ENCODE results near the gene MATK.

The MATK gene

DNA sequence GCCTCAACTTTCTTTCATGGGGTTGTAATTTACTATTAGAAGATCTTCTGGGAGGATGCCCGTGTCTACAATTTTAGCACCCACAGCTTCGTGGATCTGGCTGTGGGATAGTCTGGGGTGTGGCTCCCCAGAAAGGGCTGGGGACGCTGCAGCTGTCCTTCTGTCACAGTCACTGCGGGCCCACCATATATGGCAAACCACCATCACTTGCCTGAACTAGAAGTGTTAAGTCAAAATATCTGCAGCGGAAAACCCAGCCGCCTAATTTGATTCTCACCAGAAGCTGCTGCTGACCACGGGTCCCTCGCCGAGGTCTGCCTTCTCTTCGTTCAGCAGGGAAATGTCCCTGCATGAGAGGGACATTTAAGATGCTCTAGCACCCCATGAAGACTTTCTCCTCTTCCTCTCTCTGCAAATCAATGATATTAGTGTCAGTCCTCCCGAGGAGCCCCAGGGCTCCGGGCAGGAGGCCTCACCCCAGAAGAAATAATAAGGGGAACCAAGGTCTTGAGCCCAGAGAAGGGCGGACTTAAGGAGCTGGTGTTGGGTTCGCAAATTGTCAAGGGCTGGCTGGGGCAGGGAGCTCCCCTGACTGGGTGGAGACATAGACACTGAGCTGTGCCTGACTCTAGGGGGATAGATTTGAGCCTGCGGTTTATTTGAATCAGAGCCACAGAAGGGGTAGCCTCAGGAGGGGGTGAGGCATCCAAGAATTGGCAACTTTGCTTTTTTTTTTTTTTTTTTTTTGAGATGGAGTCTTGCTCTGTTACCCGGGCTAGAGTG, 3.0 kb upstream of the MATK start:
- no peak for DNase-seq (ENCODE audit: low spot score)

GRCh38 chr19:3785451-3785937, 687 bp downstream of the MATK start:
- DNase-seq (ENCODE audit: low spot score), result no peak

- DNase-seq (ENCODE audit: low spot score), result no peak
These were observed 1.4 kb downstream of the MATK start for GRCh38 chr19:3784607-3785450.

GRCh38 chr19:3783660-3784584, 2.3 kb downstream of the MATK start:
- DNase-seq (ENCODE audit: low spot score), result no peak

DNA sequence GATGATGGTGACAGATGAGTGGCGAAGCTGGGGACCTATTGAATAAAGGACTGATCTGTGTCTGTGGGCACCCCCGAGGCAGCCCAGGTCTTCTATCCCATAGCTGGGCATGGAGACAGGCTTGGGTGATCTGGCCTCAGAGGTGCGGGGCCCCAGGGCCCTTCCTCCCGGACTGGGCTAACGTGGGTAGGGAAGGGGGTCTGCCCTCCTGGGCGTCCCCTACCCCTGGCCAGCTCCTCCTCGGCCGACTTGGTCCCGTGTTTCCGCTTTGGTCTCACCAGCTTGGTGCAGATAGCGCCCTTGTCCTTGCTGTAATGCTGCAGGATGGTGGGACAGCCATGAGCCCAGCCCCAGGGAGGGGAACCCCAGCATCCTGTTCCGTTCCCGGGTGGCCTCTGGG, 3.3 kb downstream of the MATK start:
- DNase-seq (ENCODE audit: low spot score), result no peak

DNA sequence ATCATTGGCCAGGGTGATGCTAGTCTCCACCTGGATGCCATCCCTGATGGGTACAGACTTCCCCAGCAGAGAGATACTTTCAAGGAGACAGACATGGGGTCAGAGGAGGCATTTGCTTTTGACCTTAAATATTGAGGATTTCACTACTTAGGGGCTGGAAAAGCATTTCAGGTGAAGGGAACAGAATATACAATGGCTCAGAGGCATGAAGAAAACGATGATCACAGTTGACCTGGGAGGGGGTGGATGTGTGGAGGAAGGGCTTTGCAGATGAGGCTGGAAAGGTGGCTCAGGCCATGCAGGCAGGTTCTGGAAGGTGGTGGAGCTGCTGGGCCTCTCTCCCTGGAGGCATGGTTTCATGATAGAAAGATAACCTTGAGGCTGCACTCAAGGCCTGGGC, 3.9 kb downstream of the MATK start:
- no peak for DNase-seq (ENCODE audit: low spot score)

DNA sequence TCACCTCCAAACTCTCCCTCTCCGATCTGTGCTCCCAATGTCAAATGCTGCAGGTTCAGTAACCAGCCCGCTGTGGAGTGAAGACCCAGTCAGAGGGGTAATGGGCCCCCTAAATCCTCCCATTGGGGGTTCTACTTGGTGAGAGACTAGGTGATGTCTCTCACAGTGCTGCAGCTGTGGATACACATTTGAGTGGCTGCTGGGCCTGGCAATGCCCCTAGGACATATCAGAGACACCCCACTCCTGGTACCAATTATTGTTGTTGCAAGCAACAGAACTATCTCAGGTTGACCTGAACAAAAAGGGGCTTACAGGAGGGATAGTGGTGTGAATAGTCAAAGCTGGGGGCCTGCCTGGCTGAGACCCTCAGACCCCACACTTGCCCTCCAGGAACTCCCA, 4.6 kb downstream of the MATK start:
- no peak for DNase-seq (ENCODE audit: low spot score)

DNA sequence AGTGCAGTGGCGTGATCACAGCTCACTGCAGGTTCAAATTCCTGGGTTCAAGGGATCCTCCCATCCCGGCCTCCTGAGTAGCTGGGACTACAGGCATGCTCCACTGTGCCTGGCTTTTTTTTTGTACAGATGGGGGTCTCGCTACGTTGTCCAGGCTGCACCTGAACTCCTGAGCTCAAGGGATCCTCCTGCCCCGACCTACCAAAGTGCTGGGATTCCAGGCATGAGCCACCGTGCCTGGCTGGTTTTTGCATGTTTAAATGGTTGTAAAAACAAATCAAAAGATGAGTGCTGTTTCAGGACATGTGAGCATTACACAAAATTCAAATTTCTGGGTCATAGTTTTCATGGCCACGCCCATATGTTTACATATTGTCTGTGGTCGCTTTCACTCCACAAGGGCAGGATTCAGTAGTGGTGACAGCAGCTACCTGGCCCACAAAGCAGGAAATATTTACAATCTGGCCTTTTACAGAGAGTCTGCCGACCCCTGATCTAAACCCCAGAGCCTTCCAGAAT, 5.3 kb downstream of the MATK start:
- DNase-seq (ENCODE audit: low spot score), result no peak

DNA sequence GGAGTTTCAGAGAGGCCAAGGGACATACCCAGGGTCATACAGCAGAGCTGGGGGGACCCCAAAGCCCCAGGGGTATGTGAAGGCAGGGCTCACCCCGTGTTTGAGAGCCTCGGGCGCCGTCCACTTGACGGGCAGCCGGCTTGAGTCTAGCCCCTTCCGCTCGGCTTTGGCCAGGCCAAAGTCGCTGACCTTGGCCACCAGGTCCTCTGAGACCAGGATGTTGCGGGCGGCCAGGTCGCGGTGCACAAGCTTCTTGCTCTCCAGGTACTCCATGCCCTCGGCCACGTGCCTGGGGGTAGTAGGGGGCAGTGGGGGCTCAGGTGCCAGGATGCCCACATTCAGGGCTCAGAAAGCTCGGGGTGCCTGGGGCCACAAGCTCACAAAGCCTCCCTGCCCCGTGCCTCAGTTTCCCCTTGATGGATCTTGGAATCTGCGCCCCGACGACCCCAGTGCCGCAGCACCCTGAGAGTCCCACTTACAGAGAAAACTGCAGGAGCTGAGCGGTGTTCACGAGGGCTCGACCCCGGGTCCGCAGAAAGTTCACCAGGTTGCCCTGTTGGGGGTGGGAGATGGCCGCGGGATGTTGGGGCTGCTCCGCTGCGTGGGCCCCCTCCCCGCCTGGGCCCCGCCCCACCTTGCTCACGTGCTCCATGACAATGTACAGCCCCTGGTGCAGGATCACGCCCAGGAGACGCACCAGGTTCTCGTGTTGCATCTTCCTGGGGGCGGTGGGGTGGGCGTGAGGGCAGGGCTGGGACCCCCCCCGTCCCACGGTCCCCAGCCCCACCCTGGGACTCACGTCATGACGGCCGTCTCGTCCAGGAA, 7.1 kb downstream of the MATK start:
- no peak for DNase-seq (ENCODE audit: low spot score)

DNA sequence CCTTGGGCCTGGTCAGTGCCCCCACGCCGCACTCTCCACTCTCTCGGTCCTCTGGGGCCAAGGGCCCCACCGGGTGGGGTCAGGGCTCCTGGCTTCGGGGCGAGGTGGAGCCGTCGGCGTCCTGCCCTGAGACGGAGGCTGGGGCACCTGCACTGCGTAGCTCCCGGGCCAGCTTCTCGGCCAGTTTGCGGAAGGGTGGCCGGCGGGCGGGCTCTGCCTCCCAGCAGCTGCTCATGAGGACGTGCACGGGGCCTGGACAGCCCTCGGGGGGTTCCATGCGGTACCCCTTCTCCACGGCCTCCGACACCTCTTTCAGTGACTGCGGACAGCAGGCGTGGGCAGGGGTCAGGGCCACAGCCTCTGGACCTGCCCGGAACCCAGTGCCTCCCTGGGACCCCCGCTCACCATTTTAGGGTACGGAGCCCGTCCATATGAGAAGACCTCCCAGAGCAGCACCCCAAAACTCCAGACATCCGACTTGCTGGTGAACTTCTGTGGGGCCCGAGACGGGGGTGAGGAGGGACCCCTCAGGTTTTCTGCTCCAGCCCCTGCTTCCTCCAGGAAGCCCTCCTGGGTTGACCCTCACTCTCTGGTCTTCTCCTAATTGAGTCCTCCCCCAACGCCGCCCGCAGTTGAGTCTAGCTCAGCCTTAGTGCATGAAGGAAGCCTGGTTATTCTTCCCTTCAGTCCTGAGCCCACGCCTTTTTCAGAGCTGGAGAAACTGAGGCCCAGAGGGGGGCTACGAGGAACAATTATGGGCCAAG, 7.9 kb downstream of the MATK start:
- no peak for DNase-seq (ENCODE audit: low spot score)

- DNase-seq (ENCODE audit: low spot score), result no peak
These were observed 9.6 kb downstream of the MATK start for GRCh38 chr19:3776479-3777040.

DNA sequence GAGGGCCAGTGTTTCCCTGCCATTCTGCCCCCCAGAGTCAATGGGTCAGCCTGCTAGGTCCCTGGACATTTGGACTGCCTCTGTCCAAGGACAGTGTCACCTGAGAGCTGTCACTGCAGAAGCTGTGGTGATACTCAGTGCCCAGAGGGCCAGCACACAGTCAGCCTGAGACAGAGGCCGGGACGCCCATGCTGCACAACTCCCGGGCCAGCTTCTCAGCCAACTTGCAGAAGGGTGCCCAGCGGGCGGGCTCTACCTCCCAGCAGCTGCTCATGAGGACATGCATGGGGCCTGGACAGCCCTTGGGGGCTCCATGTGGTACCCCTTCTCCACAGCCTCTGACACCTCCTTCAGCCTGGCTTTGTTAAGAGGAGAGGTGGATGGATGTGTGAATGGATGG, 10.3 kb downstream of the MATK start:
- DNase-seq (ENCODE audit: low spot score), result no peak

DNA sequence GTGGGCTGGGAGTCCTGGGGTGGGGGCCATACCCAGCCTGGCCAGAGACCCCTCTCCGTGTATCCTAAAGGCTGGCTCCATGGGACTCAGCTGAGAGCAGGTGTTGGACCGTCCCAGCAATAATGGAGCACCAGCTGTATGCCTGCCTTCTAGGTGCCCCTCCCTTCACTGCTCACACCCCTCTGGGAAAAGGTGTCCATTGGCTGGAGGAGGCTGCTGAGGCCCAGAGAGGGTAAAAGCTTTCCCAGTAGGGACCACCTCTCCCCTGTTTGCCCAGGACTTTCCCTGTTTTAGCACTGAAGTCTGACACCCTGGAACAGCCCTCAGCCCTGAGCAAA, 10.8 kb downstream of the MATK start:
- DNase-seq (ENCODE audit: low spot score), result no peak

DNA sequence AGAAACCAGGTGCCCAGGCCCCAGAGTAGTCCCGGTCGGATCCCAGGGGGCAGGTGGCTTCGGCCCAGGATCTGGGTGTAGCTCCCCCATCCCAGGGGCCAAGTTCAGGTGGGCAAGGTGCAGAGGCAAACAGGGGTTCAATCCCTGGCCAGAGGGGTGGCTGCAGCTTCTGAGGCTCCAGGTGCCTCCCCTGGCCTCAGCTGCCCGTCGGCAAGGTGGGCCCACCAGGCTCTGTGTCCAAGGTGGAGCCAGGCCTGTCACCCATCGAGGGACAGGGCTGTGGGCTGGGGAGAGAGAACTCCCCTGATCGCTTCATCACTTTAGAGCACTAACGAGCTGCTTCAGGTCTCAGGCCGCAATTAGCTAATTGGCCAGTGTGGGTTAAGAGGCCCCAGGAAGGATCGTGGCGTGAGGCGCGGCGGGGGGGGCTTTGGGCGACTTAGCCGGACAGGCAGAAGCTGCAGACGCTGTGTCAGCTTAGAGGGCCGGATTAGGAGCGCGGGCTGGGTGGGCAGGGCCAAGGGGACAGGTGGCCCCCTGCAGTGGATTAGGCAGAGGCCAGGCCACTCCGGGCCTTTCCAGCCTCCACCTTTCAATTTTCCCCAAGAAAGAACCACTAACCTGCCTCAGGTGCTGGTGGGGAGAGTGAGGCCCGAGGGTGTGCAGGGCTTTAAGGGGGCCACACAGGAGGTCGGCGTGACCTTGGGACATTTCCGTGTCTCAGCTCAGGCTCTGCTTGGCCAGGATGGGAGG, 11.4 kb downstream of the MATK start:
- DNase-seq (ENCODE audit: low spot score), result no peak

- no peak for DNase-seq (ENCODE audit: low spot score)
These were observed 12.2 kb downstream of the MATK start for GRCh38 chr19:3773814-3774515.

DNA sequence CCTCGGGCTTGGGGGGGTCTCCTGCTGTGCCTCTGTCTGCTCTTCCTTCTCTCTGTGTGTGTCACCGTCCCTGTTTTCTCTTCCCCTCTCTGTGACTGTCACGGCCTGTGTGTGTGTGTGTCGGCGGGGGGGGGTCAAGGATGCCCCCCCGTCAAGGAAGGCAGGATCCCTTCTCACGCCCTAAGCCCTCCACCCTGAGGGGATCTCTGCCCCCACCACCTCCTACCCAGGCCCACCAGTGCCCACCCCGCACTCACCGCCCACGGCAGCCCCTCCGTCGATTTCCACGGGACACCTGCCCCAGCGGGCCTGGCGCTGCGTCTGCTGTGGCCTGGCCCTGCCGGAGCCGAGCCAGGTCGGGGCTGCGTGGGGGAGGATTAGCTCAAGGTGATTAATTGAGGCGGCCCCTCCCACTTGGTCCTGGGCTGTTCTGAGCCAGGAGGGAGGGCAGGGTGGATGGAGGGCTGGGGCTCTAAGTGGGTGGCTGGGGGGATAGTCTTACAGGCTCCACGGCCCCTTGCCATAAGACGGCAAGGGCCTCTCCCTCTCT, 14.2 kb downstream of the MATK start, which contains the start of gene RAX2:
RAX2 (minus strand) TSS at position 323 of the 550 bp plus-strand sequence. CDS start 486 bp downstream, outside the sequence.
- no peak for DNase-seq (ENCODE audit: low spot score)

DNA sequence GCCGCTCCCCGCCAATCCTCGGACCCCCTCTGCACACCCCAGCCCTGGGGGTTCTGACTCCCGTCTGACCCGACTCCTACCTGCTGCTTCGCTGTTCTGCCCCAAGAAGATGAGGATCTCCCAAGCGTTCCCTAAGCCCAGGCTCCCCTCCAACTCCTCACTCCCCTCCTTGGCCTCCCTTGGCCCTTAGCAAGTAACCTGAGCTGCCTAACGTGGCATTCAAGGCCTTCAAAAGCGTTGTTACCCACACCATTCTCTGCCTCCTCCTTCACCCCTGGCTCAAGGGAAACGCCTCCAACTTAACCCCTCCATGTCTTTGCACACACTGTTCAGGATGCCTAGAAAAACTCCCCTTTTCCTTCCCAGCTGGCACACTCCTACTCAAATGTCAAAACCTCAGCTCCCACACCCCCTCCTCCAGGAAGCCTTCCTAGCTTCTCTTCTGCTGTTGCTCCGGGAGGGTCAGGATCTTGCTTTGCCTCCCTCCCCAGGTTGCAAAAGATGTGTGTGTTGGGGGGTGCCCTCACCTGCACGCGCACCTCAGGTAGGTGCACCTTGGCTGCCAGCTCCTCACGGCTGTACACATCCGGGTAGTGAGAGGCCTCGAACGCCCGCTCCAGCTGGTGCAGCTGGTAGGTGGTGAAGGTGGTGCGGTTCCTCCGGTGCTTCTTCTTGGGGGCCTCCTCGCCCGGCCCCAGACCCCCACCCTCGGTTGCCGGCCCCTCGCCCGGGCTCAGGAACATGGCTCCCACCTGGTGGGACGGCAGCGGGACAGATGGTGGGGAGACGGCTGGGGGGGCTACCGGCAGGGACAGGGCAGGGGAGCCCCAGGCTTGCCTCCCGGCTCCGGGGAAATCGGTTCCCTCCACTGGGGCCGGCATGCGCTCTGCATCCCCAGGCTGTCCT, 14.9 kb downstream of the MATK start:
- no peak for DNase-seq (ENCODE audit: low spot score)

Measured in AG08396 (cell line).